CD8-positive, alpha-beta memory T cell (primary cell): Measurements from ENCODE around the gene MUC12. TPM values are rescaled to one million over a fixed set of nuclear protein-coding genes. Genes with fewer than 3 reads are reported as not detected.
"Not testable (repeated sequence)": the region's sequence is repeated elsewhere in the genome, so short reads cannot be mapped to it uniquely, and the experiment has no call there.

Experiments used
- CTCF ChIA-PET: fragments of 350-600 bp; sonication (Branson Sonifier 250); formaldehyde crosslinking; loops from one replicate; lab custom pipeline; 2021; ENCODE audit warnings: antibody characterized with exemption; lab: Charles Lee
- POLR2A ChIA-PET: fragments of 350-600 bp; sonication (Branson Sonifier 250); formaldehyde crosslinking; loops from one replicate; lab custom pipeline; 2021; ENCODE audit warnings: antibody characterized with exemption; lab: Charles Lee
- DNase-seq, 5 donors: peaks; one replicate each; pipeline versions ENCODE4 v3.0.0 to v3.0.0-alpha.2; 2020 to 2022; ENCODE audit warnings: mixed read lengths in 1 of 5
- H3K27ac ChIP-seq: one replicate; pipeline ENCODE4 v1.7.0; 2013; ENCODE audit warnings: low read depth, mild to moderate bottlenecking, low read length, moderate library complexity
- H3K27me3 ChIP-seq: 2 replicates; pipeline ENCODE4 v1.7.0; 2013; ENCODE audit warnings: low read length, mild to moderate bottlenecking; ENCODE audit not compliant: insufficient read depth, poor library complexity, severe bottlenecking
- H3K36me3 ChIP-seq: 2 replicates; pipeline ENCODE4 v1.7.0; 2013; ENCODE audit warnings: mild to moderate bottlenecking, low read length, moderate library complexity; ENCODE audit not compliant: insufficient read depth
- H3K4me1 ChIP-seq: 2 replicates; pipeline ENCODE4 v1.7.0; 2013; ENCODE audit warnings: mild to moderate bottlenecking, low read length, moderate library complexity; ENCODE audit not compliant: insufficient read depth
- H3K4me3 ChIP-seq: 2 replicates; pipeline ENCODE4 v1.7.0; 2013; ENCODE audit warnings: mild to moderate bottlenecking, low read length
- H3K9me3 ChIP-seq: 2 replicates; pipeline ENCODE4 v1.7.0; 2013; ENCODE audit warnings: mild to moderate bottlenecking, low read length
- H3K27ac Mint-ChIP-seq, 8 donors: one replicate each; pipeline ENCODE4 v1.8.0; 2020 to 2021; ENCODE audit warnings: mixed read lengths in 8 of 8, mild to moderate bottlenecking in 6 of 8, inconsistent platforms in 3 of 8, moderate library complexity in 3 of 8
- H3K27me3 Mint-ChIP-seq, 2 donors: one replicate each; pipeline ENCODE4 v1.8.0; 2020 to 2021; ENCODE audit warnings: mixed read lengths in 2 of 2, mild to moderate bottlenecking in 1 of 2, moderate library complexity in 1 of 2
- H3K36me3 Mint-ChIP-seq, 3 donors: one replicate each; pipeline ENCODE4 v1.8.0; 2020 to 2021; ENCODE audit warnings: mixed read lengths in 3 of 3, inconsistent platforms in 1 of 3, mild to moderate bottlenecking in 1 of 3
- H3K4me1 Mint-ChIP-seq, 3 donors: one replicate each; pipeline ENCODE4 v1.8.0; 2020 to 2021; ENCODE audit warnings: mixed read lengths in 3 of 3, inconsistent platforms in 1 of 3, mild to moderate bottlenecking in 1 of 3
- H3K4me3 Mint-ChIP-seq, 7 donors: one replicate each; pipeline ENCODE4 v1.8.0; 2020 to 2021; ENCODE audit warnings: mixed read lengths in 7 of 7, mild to moderate bottlenecking in 6 of 7, moderate library complexity in 4 of 7, inconsistent platforms in 2 of 7
- H3K9me3 Mint-ChIP-seq, 5 donors: one replicate each; pipeline ENCODE4 v1.8.0; 2020 to 2022; ENCODE audit warnings: mixed read lengths in 5 of 5, mild to moderate bottlenecking in 3 of 5, moderate library complexity in 2 of 5, inconsistent platforms in 1 of 5
- polyA plus RNA-seq: library from polyadenylated mRNA; unstranded; fragments of 300-500 nt; fragmentation: Illumina TruSeq; gene quantifications from one replicate; pipeline ENCODE4 v1.2.3, GENCODE V29; 2021
- total RNA-seq, 2 experiments: library from RNA; stranded (reverse); gene quantifications; one replicate each; pipeline ENCODE4 v1.2.3, GENCODE V29; 2021

MUC12 gene
- total and polyA plus RNA-seq, 3 experiments from 2014 or later = 0.35 to 0.54 TPM; not detected in 1

- DNase-seq, H3K4me3 Mint-ChIP-seq, H3K4me3 ChIP-seq: not testable (repeated sequence)
These were observed 33.2 kb upstream of the MUC12 start for GRCh38 chr7:100936167-100936566.

GRCh38 chr7:100942045-100942774 lies 27.2 kb upstream of the MUC12 start:
- no peak for DNase-seq
- H3K27me3 Mint-ChIP-seq = peaks cover 18 to 37% of the 10 kb centered on the region in 2 donors
- CTCF ChIA-PET = no interaction called here
- Histone ChIP-seq H3K4me3 (no peak overlapping the region), H3K27me3 (no peaks in the 10 kb centered on the region), H3K36me3 (no peaks in the 10 kb centered on the region), H3K4me1 (no peaks in the 10 kb centered on the region), H3K9me3 (no peaks in the 10 kb centered on the region), H3K27ac (no peak overlapping the region)
- no peak overlapping the region for H3K27ac Mint-ChIP-seq
- H3K9me3 Mint-ChIP-seq = peaks cover 0 to 21% (median 16%) of the 10 kb centered on the region in 5 donors
- no peaks in the 10 kb centered on the region for H3K4me1 Mint-ChIP-seq
- H3K4me3 Mint-ChIP-seq = no peak overlapping the region
- H3K36me3 Mint-ChIP-seq = peaks cover 0 to 13% (median 0%) of the 10 kb centered on the region in 3 donors
- POLR2A ChIA-PET = interaction anchor here (0.7 kb wide), 1 partner anchor 54 kb away, joined by 4 read pairs; no protein-coding TSS in a partner anchor

More at GRCh38 chr7:100936167-100936566, 33.2 kb upstream of the MUC12 start:
- H3K4me1 Mint-ChIP-seq, H3K27ac ChIP-seq, POLR2A ChIA-PET, H3K27me3 ChIP-seq, H3K9me3 ChIP-seq, H3K36me3 ChIP-seq, CTCF ChIA-PET, H3K27ac Mint-ChIP-seq, H3K4me1 ChIP-seq: not testable (repeated sequence)
- peaks cover 5 to 31% (median 27%) of the 10 kb centered on the region in 5 donors for H3K9me3 Mint-ChIP-seq
- peaks cover 7 to 26% of the 10 kb centered on the region in 2 donors for H3K27me3 Mint-ChIP-seq
- H3K36me3 Mint-ChIP-seq = peaks cover 0 to 18% (median 0%) of the 10 kb centered on the region in 3 donors

GRCh38 chr7:100943693-100944092 lies 25.7 kb upstream of the MUC12 start:
- Histone ChIP-seq H3K27ac (no peak overlapping the region), H3K27me3 (no peaks in the 10 kb centered on the region), H3K4me3 (no peak overlapping the region), H3K9me3 (no peaks in the 10 kb centered on the region), H3K36me3 (no peaks in the 10 kb centered on the region), H3K4me1 (no peaks in the 10 kb centered on the region)
- Mint-ChIP-seq H3K36me3 (peaks cover 0 to 13% (median 0%) of the 10 kb centered on the region in 3 donors), H3K27me3 (peaks cover 18 to 36% of the 10 kb centered on the region in 2 donors), H3K4me1 (no peaks in the 10 kb centered on the region), H3K9me3 (peaks cover 0 to 19% (median 16%) of the 10 kb centered on the region in 5 donors), H3K4me3 (no peak overlapping the region), H3K27ac (no peak overlapping the region)
- ChIA-PET CTCF (interaction anchor here (0.8 kb wide), 1 partner anchor 14 kb away, joined by 3 read pairs; no protein-coding TSS in a partner anchor), POLR2A (no interaction called here)
- no peak for DNase-seq

GRCh38 chr7:100944138-100944537 lies 25.2 kb upstream of the MUC12 start:
- no peaks in the 10 kb centered on the region for H3K27me3 ChIP-seq
- Mint-ChIP-seq H3K4me3 (no peak overlapping the region), H3K9me3 (peaks cover 0 to 16% (median 12%) of the 10 kb centered on the region in 5 donors), H3K36me3 (peaks cover 0 to 11% (median 0%) of the 10 kb centered on the region in 3 donors), H3K4me1 (no peaks in the 10 kb centered on the region), H3K27me3 (peaks cover 18 to 40% of the 10 kb centered on the region in 2 donors), H3K27ac (no peak overlapping the region)
- no peaks in the 10 kb centered on the region for H3K4me1 ChIP-seq
- POLR2A ChIA-PET = no interaction called here
- H3K9me3 ChIP-seq = no peaks in the 10 kb centered on the region
- CTCF ChIA-PET = no interaction called here
- no peak overlapping the region for H3K27ac ChIP-seq
- H3K36me3 ChIP-seq = no peaks in the 10 kb centered on the region
- H3K4me3 ChIP-seq = no peak overlapping the region
- no peak for DNase-seq

GRCh38 chr7:100946111-100946510 lies 23.3 kb upstream of the MUC12 start:
- H3K36me3 ChIP-seq = no peaks in the 10 kb centered on the region
- ChIA-PET CTCF (no interaction called here), POLR2A (no interaction called here)
- no peak overlapping the region for H3K27ac ChIP-seq
- H3K36me3 Mint-ChIP-seq = no peaks in the 10 kb centered on the region
- DNase-seq = no peak
- no peak overlapping the region for H3K4me3 Mint-ChIP-seq
- peaks cover 28 to 47% of the 10 kb centered on the region in 2 donors for H3K27me3 Mint-ChIP-seq
- H3K9me3 ChIP-seq = no peaks in the 10 kb centered on the region
- H3K27ac Mint-ChIP-seq = no peak overlapping the region
- H3K4me1 ChIP-seq = no peaks in the 10 kb centered on the region
- H3K27me3 ChIP-seq = peaks cover 8% of the 10 kb centered on the region
- peaks cover 0 to 4% (median under 1%) of the 10 kb centered on the region in 5 donors for H3K9me3 Mint-ChIP-seq
- no peaks in the 10 kb centered on the region for H3K4me1 Mint-ChIP-seq
- H3K4me3 ChIP-seq = no peak overlapping the region

- H3K27ac Mint-ChIP-seq = no peak overlapping the region
- no peaks in the 10 kb centered on the region for H3K4me1 Mint-ChIP-seq
- H3K9me3 Mint-ChIP-seq = peaks cover 0 to 3% (median 0%) of the 10 kb centered on the region in 5 donors
- peaks cover 28 to 47% of the 10 kb centered on the region in 2 donors for H3K27me3 Mint-ChIP-seq
- ChIA-PET POLR2A (no interaction called here), CTCF (no interaction called here)
- peaks cover 15% of the 10 kb centered on the region for H3K27me3 ChIP-seq
- H3K4me3 ChIP-seq = no peak overlapping the region
- no peak overlapping the region for H3K27ac ChIP-seq
- no peaks in the 10 kb centered on the region for H3K36me3 Mint-ChIP-seq
- no peaks in the 10 kb centered on the region for H3K9me3 ChIP-seq
- H3K4me1 ChIP-seq = no peaks in the 10 kb centered on the region
- no peak for DNase-seq
- H3K4me3 Mint-ChIP-seq = no peak overlapping the region
- H3K36me3 ChIP-seq = no peaks in the 10 kb centered on the region
These were observed 22.5 kb upstream of the MUC12 start for GRCh38 chr7:100946766-100947365.

GRCh38 chr7:100947792-100948191 lies 21.6 kb upstream of the MUC12 start:
- H3K4me3 Mint-ChIP-seq = no peak overlapping the region
- Histone ChIP-seq H3K4me3 (no peak overlapping the region), H3K27me3 (peaks cover 18% of the 10 kb centered on the region), H3K4me1 (no peaks in the 10 kb centered on the region), H3K36me3 (no peaks in the 10 kb centered on the region), H3K9me3 (no peaks in the 10 kb centered on the region), H3K27ac (no peak overlapping the region)
- peaks cover 0 to 2% (median 0%) of the 10 kb centered on the region in 5 donors for H3K9me3 Mint-ChIP-seq
- DNase-seq = no peak
- peaks cover 28 to 47% of the 10 kb centered on the region in 2 donors for H3K27me3 Mint-ChIP-seq
- H3K36me3 Mint-ChIP-seq = no peaks in the 10 kb centered on the region
- no peaks in the 10 kb centered on the region for H3K4me1 Mint-ChIP-seq
- H3K27ac Mint-ChIP-seq = no peak overlapping the region
- ChIA-PET POLR2A (no interaction called here), CTCF (no interaction called here)

GRCh38 chr7:100949227-100949932 lies 20.0 kb upstream of the MUC12 start, which contains the start of gene MUC3A:
Gene MUC3A (plus strand): TSS chr7:100949534. CDS start chr7:100949625, 91 bp downstream.
- Mint-ChIP-seq H3K9me3 (peaks cover 0 to 2% (median 0%) of the 10 kb centered on the region in 5 donors), H3K4me1 (no peaks in the 10 kb centered on the region), H3K36me3 (no peaks in the 10 kb centered on the region), H3K4me3 (no peak within 1 kb of the TSS), H3K27ac (no peak within 1 kb of the TSS), H3K27me3 (peaks cover 28 to 42% of the 10 kb centered on the region in 2 donors)
- DNase-seq = no peak
- H3K36me3 ChIP-seq = no peaks in the 10 kb centered on the region
- no peak within 1 kb of the TSS for H3K4me3 ChIP-seq
- H3K9me3 ChIP-seq = no peaks in the 10 kb centered on the region
- H3K4me1 ChIP-seq = no peaks in the 10 kb centered on the region
- H3K27me3 ChIP-seq = peaks cover 18% of the 10 kb centered on the region
- CTCF ChIA-PET = no interaction called here
- H3K27ac ChIP-seq = no peak within 1 kb of the TSS
- POLR2A ChIA-PET = no interaction called here
